ENCODE data around the gene WDR48.
"Not testable (repeated sequence)": the region's sequence is repeated elsewhere in the genome, so short reads cannot be mapped to it uniquely, and the experiment has no call there.

The WDR48 gene

GRCh38 chr3:39029556-39029955 lies 22.3 kb upstream of the WDR48 start:
- no peak overlapping the region for H3K27ac Mint-ChIP-seq
- CTCF ChIA-PET = interaction anchor here (0.9 to 1.3 kb wide), 5 partner anchors 11 to 258 kb away, joined by 3 to 4 read pairs (median 3); no protein-coding TSS in a partner anchor
- H3K9me3 Mint-ChIP-seq = no peaks in the 10 kb centered on the region
- H3K4me1 Mint-ChIP-seq = no peaks in the 10 kb centered on the region
- no peak for DNase-seq
- no peaks in the 10 kb centered on the region for H3K36me3 Mint-ChIP-seq
- peaks cover 29% of the 10 kb centered on the region for H3K27me3 Mint-ChIP-seq
- no peak overlapping the region for H3K4me3 Mint-ChIP-seq

GRCh38 chr3:39038165-39038564 lies 13.7 kb upstream of the WDR48 start:
- Mint-ChIP-seq H3K27ac (no peak overlapping the region), H3K27me3 (peaks cover 12% of the 10 kb centered on the region), H3K9me3 (peaks cover 4% of the 10 kb centered on the region), H3K4me1 (no peaks in the 10 kb centered on the region), H3K4me3 (no peak overlapping the region), H3K36me3 (no peaks in the 10 kb centered on the region)
- DNase-seq = no peak
- CTCF ChIA-PET = no interaction called here

GRCh38 chr3:39050029-39050428 lies 1.8 kb upstream of the WDR48 start:
- Mint-ChIP-seq H3K4me3 (no peak overlapping the region), H3K27ac (no peak overlapping the region), H3K27me3 (peaks cover 3% of the 10 kb centered on the region), H3K36me3 (peaks cover 6% of the 10 kb centered on the region), H3K9me3 (no peaks in the 10 kb centered on the region), H3K4me1 (peaks cover 21% of the 10 kb centered on the region)
- CTCF ChIA-PET = interaction anchor here (2.0 kb wide), 1 partner anchor 242 kb away, joined by 5 read pairs; no protein-coding TSS in a partner anchor
- DNase-seq = no peak

- H3K4me3 Mint-ChIP-seq = peak overlapping the region; percentile 94
- peaks cover 6% of the 10 kb centered on the region for H3K36me3 Mint-ChIP-seq
- DNase-seq = peak; percentile 38
- H3K9me3 Mint-ChIP-seq = no peaks in the 10 kb centered on the region
- no peaks in the 10 kb centered on the region for H3K27me3 Mint-ChIP-seq
- peak overlapping the region; percentile 96 for H3K27ac Mint-ChIP-seq
- CTCF ChIA-PET = no interaction called here
- H3K4me1 Mint-ChIP-seq = peaks cover 21% of the 10 kb centered on the region
These were observed 767 bp downstream of the WDR48 start for GRCh38 chr3:39052583-39052982.

GRCh38 chr3:39053696-39054095 lies 1.9 kb downstream of the WDR48 start:
- Mint-ChIP-seq H3K9me3 (no peaks in the 10 kb centered on the region), H3K27me3 (no peaks in the 10 kb centered on the region), H3K4me1 (peaks cover 21% of the 10 kb centered on the region), H3K4me3 (no peak overlapping the region), H3K27ac (no peak overlapping the region), H3K36me3 (peaks cover 6% of the 10 kb centered on the region)
- CTCF ChIA-PET = no interaction called here
- DNase-seq = no peak

- CTCF ChIA-PET = interaction anchor here (1.1 to 2.1 kb wide), 3 partner anchors 9 to 238 kb away, joined by 3 to 6 read pairs (median 5); no protein-coding TSS in a partner anchor
- Mint-ChIP-seq H3K4me1 (peaks cover 18% of the 10 kb centered on the region), H3K36me3 (peaks cover 9% of the 10 kb centered on the region), H3K27me3 (no peaks in the 10 kb centered on the region), H3K27ac (no peak overlapping the region), H3K9me3 (peaks cover 2% of the 10 kb centered on the region), H3K4me3 (no peak overlapping the region)
- no peak for DNase-seq
These were observed 4.3 kb downstream of the WDR48 start for GRCh38 chr3:39056151-39056550.

- H3K27ac Mint-ChIP-seq, H3K4me3 Mint-ChIP-seq, H3K9me3 Mint-ChIP-seq, DNase-seq, CTCF ChIA-PET, H3K27me3 Mint-ChIP-seq, H3K4me1 Mint-ChIP-seq: not testable (repeated sequence)
- peaks cover 10% of the 10 kb centered on the region for H3K36me3 Mint-ChIP-seq
These were observed 9.4 kb downstream of the WDR48 start for GRCh38 chr3:39061228-39061627.

- Mint-ChIP-seq H3K9me3 (peaks cover 7% of the 10 kb centered on the region), H3K4me3 (no peak overlapping the region), H3K27me3 (no peaks in the 10 kb centered on the region), H3K36me3 (peaks cover 13% of the 10 kb centered on the region), H3K4me1 (peaks cover 8% of the 10 kb centered on the region), H3K27ac (no peak overlapping the region)
- CTCF ChIA-PET = interaction anchor here (1.0 kb wide), 1 partner anchor 62 kb away, joined by 4 read pairs; no protein-coding TSS in a partner anchor
- DNase-seq = no peak
These were observed 10.4 kb downstream of the WDR48 start for GRCh38 chr3:39062180-39062579.

- Mint-ChIP-seq H3K36me3 (peaks cover 19% of the 10 kb centered on the region), H3K27ac (no peak overlapping the region), H3K4me1 (peaks cover 8% of the 10 kb centered on the region), H3K27me3 (no peaks in the 10 kb centered on the region), H3K9me3 (peaks cover 7% of the 10 kb centered on the region), H3K4me3 (no peak overlapping the region)
- CTCF ChIA-PET = interaction anchor here (1.0 kb wide), 1 partner anchor 63 kb away, joined by 4 read pairs; no protein-coding TSS in a partner anchor
- DNase-seq = no peak
These were observed 11.3 kb downstream of the WDR48 start for GRCh38 chr3:39063143-39063542.

- peaks cover 16% of the 10 kb centered on the region for H3K36me3 Mint-ChIP-seq
- CTCF ChIA-PET = interaction anchor here (1.1 to 1.8 kb wide), 6 partner anchors 9 to 65 kb away, joined by 3 to 6 read pairs (median 4); no protein-coding TSS in a partner anchor
- DNase-seq = no peak
These were observed 12.8 kb downstream of the WDR48 start for GRCh38 chr3:39064646-39065045.

GRCh38 chr3:39065197-39065596 lies 13.4 kb downstream of the WDR48 start:
- DNase-seq = peak; percentile 42
- peaks cover 7% of the 10 kb centered on the region for H3K9me3 Mint-ChIP-seq
- H3K4me1 Mint-ChIP-seq = peaks cover 8% of the 10 kb centered on the region
- CTCF ChIA-PET = interaction anchor here (0.8 to 1.8 kb wide), 7 partner anchors 9 to 224 kb away, joined by 3 to 6 read pairs (median 4); no protein-coding TSS in a partner anchor
- peaks cover 18% of the 10 kb centered on the region for H3K36me3 Mint-ChIP-seq
- H3K27me3 Mint-ChIP-seq = no peaks in the 10 kb centered on the region
- no peak overlapping the region for H3K27ac Mint-ChIP-seq
- H3K4me3 Mint-ChIP-seq = no peak overlapping the region

More at GRCh38 chr3:39064646-39065045, 12.8 kb downstream of the WDR48 start:
- Mint-ChIP-seq H3K9me3 (peaks cover 7% of the 10 kb centered on the region), H3K27me3 (no peaks in the 10 kb centered on the region), H3K4me3 (no peak overlapping the region), H3K4me1 (peaks cover 8% of the 10 kb centered on the region), H3K27ac (no peak overlapping the region)

GRCh38 chr3:39067286-39067685 lies 15.5 kb downstream of the WDR48 start:
- no peak overlapping the region for H3K4me3 Mint-ChIP-seq

GRCh38 chr3:39068556-39068955 lies 16.7 kb downstream of the WDR48 start:
- no peak overlapping the region for H3K4me3 Mint-ChIP-seq

More at GRCh38 chr3:39067286-39067685, 15.5 kb downstream of the WDR48 start:
- no peaks in the 10 kb centered on the region for H3K27me3 Mint-ChIP-seq
- peaks cover 5% of the 10 kb centered on the region for H3K4me1 Mint-ChIP-seq
- peaks cover 29% of the 10 kb centered on the region for H3K36me3 Mint-ChIP-seq
- no peak overlapping the region for H3K27ac Mint-ChIP-seq
- H3K9me3 Mint-ChIP-seq = no peaks in the 10 kb centered on the region
- no peak for DNase-seq
- CTCF ChIA-PET = interaction anchor here (1.0 to 1.3 kb wide), 2 partner anchors 10 to 11 kb away, joined by 4 to 5 read pairs; no protein-coding TSS in a partner anchor

GRCh38 chr3:39075910-39076309 lies 24.1 kb downstream of the WDR48 start:
- H3K4me1 Mint-ChIP-seq = peaks cover 22% of the 10 kb centered on the region
- no peaks in the 10 kb centered on the region for H3K9me3 Mint-ChIP-seq
- peaks cover 58% of the 10 kb centered on the region for H3K36me3 Mint-ChIP-seq
- DNase-seq = no peak
- H3K27me3 Mint-ChIP-seq = no peaks in the 10 kb centered on the region
- H3K27ac Mint-ChIP-seq = peak overlapping the region; percentile 34
- no peak overlapping the region for H3K4me3 Mint-ChIP-seq
- CTCF ChIA-PET = interaction anchor here (1.7 kb wide), 1 partner anchor 9 kb away, joined by 4 read pairs; no protein-coding TSS in a partner anchor

More at GRCh38 chr3:39068556-39068955, 16.7 kb downstream of the WDR48 start:
- CTCF ChIA-PET = interaction anchor here (1.0 kb wide), 1 partner anchor 223 kb away, joined by 3 read pairs; no protein-coding TSS in a partner anchor
- no peak for DNase-seq
- Mint-ChIP-seq H3K9me3 (no peaks in the 10 kb centered on the region), H3K27me3 (no peaks in the 10 kb centered on the region), H3K27ac (no peak overlapping the region), H3K36me3 (peaks cover 38% of the 10 kb centered on the region), H3K4me1 (peaks cover 5% of the 10 kb centered on the region)

GRCh38 chr3:39079530-39079929 lies 27.7 kb downstream of the WDR48 start:
- Mint-ChIP-seq H3K27me3 (no peaks in the 10 kb centered on the region), H3K4me3 (no peak overlapping the region), H3K27ac (no peak overlapping the region), H3K36me3 (peaks cover 56% of the 10 kb centered on the region), H3K4me1 (peaks cover 22% of the 10 kb centered on the region), H3K9me3 (no peaks in the 10 kb centered on the region)
- no peak for DNase-seq
- CTCF ChIA-PET = interaction anchor here (0.7 to 2.9 kb wide), 3 partner anchors 43 to 209 kb away, joined by 3 to 9 read pairs (median 3); no protein-coding TSS in a partner anchor

Measured in activated naive CD4-positive, alpha-beta T cell treated with anti-CD3 and anti-CD28 coated beads, Interleukin-2, amount 10 ng/mL, durations not matched to agents 7 days and 5 days (primary cell).